Natural killer cell (primary cell): ENCODE data around the gene DCDC2. TPM values are rescaled to one million over a fixed set of nuclear protein-coding genes. Genes with fewer than 3 reads are reported as not detected.

Experiments
- ATAC-seq, 3 donors: fragments of 150-1000 bp in 2 of 3; fragments of 200-7000 bp in 1 of 3; cut with Tn5 transposase; 1 replicate in 1 of 3; 2 replicates in 2 of 3; pipeline ENCODE4 v1.10.0; 2021; ENCODE audit warnings: mild to moderate bottlenecking in 2 of 3, moderate library complexity in 2 of 3
- DNase-seq, 2 donors: peaks; one replicate each; pipeline versions ENCODE4 v3.0.0 to v3.0.0-alpha.2; 2013 to 2021; ENCODE audit warnings: mixed read lengths in 1 of 2
- H3K27ac ChIP-seq: one replicate; pipeline ENCODE4 v1.5.1; 2013; ENCODE audit warnings: mild to moderate bottlenecking, low read length
- H3K27me3 ChIP-seq: one replicate; pipeline ENCODE4 v1.6.1; 2013; ENCODE audit warnings: low read length; ENCODE audit not compliant: control insufficient read depth, insufficient read depth
- H3K36me3 ChIP-seq: one replicate; pipeline ENCODE4 v1.6.1; 2013; ENCODE audit warnings: low read length; ENCODE audit not compliant: control insufficient read depth, insufficient read depth
- H3K4me1 ChIP-seq: one replicate; pipeline ENCODE4 v1.6.1; 2013; ENCODE audit warnings: low read length; ENCODE audit not compliant: control insufficient read depth, insufficient read depth
- H3K4me3 ChIP-seq: one replicate; pipeline ENCODE4 v1.5.1; 2013; ENCODE audit warnings: low read length
- H3K9me3 ChIP-seq: one replicate; pipeline ENCODE4 v1.6.1; 2013; ENCODE audit warnings: low read length; ENCODE audit not compliant: control insufficient read depth, insufficient read depth
- H3K27ac Mint-ChIP-seq, 2 donors: one replicate each; pipeline ENCODE4 v1.8.0; 2022; ENCODE audit warnings: mild to moderate bottlenecking in 2 of 2, mixed read lengths in 2 of 2, moderate library complexity in 1 of 2
- H3K27me3 Mint-ChIP-seq, 2 donors: one replicate each; pipeline ENCODE4 v1.8.0; 2022; ENCODE audit warnings: low read depth in 2 of 2, mixed read lengths in 2 of 2
- H3K36me3 Mint-ChIP-seq: one replicate; pipeline ENCODE4 v1.8.0; 2022; ENCODE audit warnings: mixed read lengths
- H3K4me1 Mint-ChIP-seq, 2 donors: one replicate each; pipeline ENCODE4 v1.8.0; 2022; ENCODE audit warnings: mixed read lengths in 2 of 2
- H3K4me3 Mint-ChIP-seq: one replicate; pipeline ENCODE4 v1.8.0; 2022; ENCODE audit warnings: mild to moderate bottlenecking, moderate library complexity, mixed read lengths
- H3K9me3 Mint-ChIP-seq, 2 donors: one replicate each; pipeline ENCODE4 v1.8.0; 2022; ENCODE audit warnings: mixed read lengths in 2 of 2
- CTCF ChIP-seq: fragments of 200-600 bp; IDR thresholded peaks from one replicate; pipeline ENCODE4 v1.8.0; 2022; ENCODE audit warnings: antibody characterized with exemption
- WGBS: methylation state at CpG from one replicate; pipeline ENCODE4 v1.1.7; 2013; ENCODE audit warnings: missing lambda C conversion rate; ENCODE audit not compliant: insufficient coverage; 5-methylcytosine and 5-hydroxymethylcytosine counted together
- intact Hi-C: fragments of 100-400 bp; cut with micrococcal nuclease; formaldehyde crosslinking; loops from one replicate; pipeline ENCODE4 v1.14.2; 2022
- total RNA-seq, 4 donors: library from RNA; stranded (reverse); fragments of 120-200 nt in 1 of 4; gene quantifications; one replicate each; pipeline versions ENCODE4 v1.2.3 to v1.2.4, GENCODE V29; 2013 to 2022

The DCDC2 gene
- total RNA-seq, 3 donors from 2014 or later (not counting 1 experiment from before 2014, with no cell fraction given), result not detected

- no peak overlapping the region for H3K4me3 Mint-ChIP-seq
- no peaks in the 10 kb centered on the region for H3K36me3 ChIP-seq
- no peaks in the 10 kb centered on the region for H3K9me3 ChIP-seq
- peaks cover 7 to 11% of the 10 kb centered on the region in 2 donors for H3K9me3 Mint-ChIP-seq
- intact Hi-C loops, result no loop called here
- H3K4me1 Mint-ChIP-seq, result no peaks in the 10 kb centered on the region
- WGBS, result 89% methylated on average over 2 of the region's 6 CpGs
- peaks cover 21 to 44% of the 10 kb centered on the region in 2 donors for H3K27me3 Mint-ChIP-seq
- H3K36me3 Mint-ChIP-seq, result peaks cover 9% of the 10 kb centered on the region
- ATAC-seq (no peak), DNase-seq (no peak)
- TF ChIP-seq CTCF, result no peak
- H3K27ac Mint-ChIP-seq, result no peak overlapping the region
- H3K4me1 ChIP-seq, result no peaks in the 10 kb centered on the region
- peaks cover 2% of the 10 kb centered on the region for H3K27me3 ChIP-seq
- no peak overlapping the region for H3K27ac ChIP-seq
- H3K4me3 ChIP-seq, result no peak overlapping the region
Measured at GRCh38 chr6:24340998-24341938, 16.6 kb downstream of the DCDC2 start.

GRCh38 chr6:24339932-24340331 lies 17.9 kb downstream of the DCDC2 start:
- WGBS, result 83% methylated on average over 3 of the region's 3 CpGs
- H3K27ac ChIP-seq, result no peak overlapping the region
- TF ChIP-seq CTCF, result no peak

GRCh38 chr6:24334285-24334684 lies 23.6 kb downstream of the DCDC2 start:
- ATAC-seq (no peak), DNase-seq (no peak)
- Mint-ChIP-seq H3K4me1 (no peaks in the 10 kb centered on the region), H3K27ac (no peak overlapping the region), H3K36me3 (peaks cover 9% of the 10 kb centered on the region), H3K4me3 (no peak overlapping the region), H3K9me3 (peaks cover 7 to 11% of the 10 kb centered on the region in 2 donors), H3K27me3 (peaks cover 2 to 13% of the 10 kb centered on the region in 2 donors)
- H3K4me1 ChIP-seq, result no peaks in the 10 kb centered on the region
- TF ChIP-seq CTCF, result no peak
- no peaks in the 10 kb centered on the region for H3K27me3 ChIP-seq
- H3K27ac ChIP-seq, result no peak overlapping the region
- no peaks in the 10 kb centered on the region for H3K9me3 ChIP-seq
- no peak overlapping the region for H3K4me3 ChIP-seq
- intact Hi-C loops, result no loop called here
- H3K36me3 ChIP-seq, result no peaks in the 10 kb centered on the region
- 96% methylated on average over 2 of the region's 2 CpGs for WGBS

More at GRCh38 chr6:24339932-24340331, 17.9 kb downstream of the DCDC2 start:
- Histone ChIP-seq H3K4me1 (no peaks in the 10 kb centered on the region), H3K27me3 (peaks cover 2% of the 10 kb centered on the region), H3K36me3 (no peaks in the 10 kb centered on the region), H3K9me3 (no peaks in the 10 kb centered on the region), H3K4me3 (no peak overlapping the region)
- peaks cover 7 to 11% of the 10 kb centered on the region in 2 donors for H3K9me3 Mint-ChIP-seq
- no peaks in the 10 kb centered on the region for H3K4me1 Mint-ChIP-seq
- no peak overlapping the region for H3K4me3 Mint-ChIP-seq
- DNase-seq (no peak), ATAC-seq (no peak)
- no peak overlapping the region for H3K27ac Mint-ChIP-seq
- H3K27me3 Mint-ChIP-seq, result peaks cover 14 to 32% of the 10 kb centered on the region in 2 donors
- peaks cover 9% of the 10 kb centered on the region for H3K36me3 Mint-ChIP-seq
- intact Hi-C loops, result no loop called here
